SU-DHL-6 (cell line): ENCODE measurements around the gene VWA5A.

Experiments used
- H2AFZ ChIP-seq: fragments of 200-600 bp; sonication (generic); 2 replicates; pipeline ENCODE4 v1.6.1; 2014; ENCODE audit warnings: low read depth, mild to moderate bottlenecking, moderate library complexity, mixed read lengths, antibody characterized with exemption, low read length; ENCODE audit not compliant: severe bottlenecking
- H3F3A ChIP-seq: fragments of 200-600 bp; shearing (Covaris generic); 2 replicates; pipeline ENCODE4 v1.6.0; 2016; ENCODE audit warnings: antibody characterized with exemption, mild to moderate bottlenecking; ENCODE audit not compliant: insufficient read depth
- H3K27ac ChIP-seq: fragments of 200-600 bp; sonication (generic); 2 replicates; pipeline ENCODE4 v1.5.1; 2016; ENCODE audit warnings: low read depth, mild to moderate bottlenecking, low read length, moderate library complexity, mixed read lengths
- H3K27me3 ChIP-seq: fragments of 200-600 bp; sonication (generic), shearing (Covaris generic); 2 replicates; pipeline ENCODE4 v1.6.0; 2014; ENCODE audit warnings: mild to moderate bottlenecking, low read length
- H3K36me3 ChIP-seq: fragments of 200-600 bp; sonication (generic); 2 replicates; pipeline ENCODE4 v1.6.1; 2014; ENCODE audit warnings: mild to moderate bottlenecking, low read length, mixed read lengths
- H3K4me2 ChIP-seq: fragments of 300-600, 200-600 bp; shearing (Covaris generic), sonication (generic); 2 replicates; pipeline ENCODE4 v1.6.0; 2014; ENCODE audit warnings: low read length, low read depth, mild to moderate bottlenecking; ENCODE audit not compliant: poor library complexity, severe bottlenecking
- H3K4me3 ChIP-seq: fragments of 200-600 bp; sonication (generic); 2 replicates; pipeline ENCODE4 v1.5.1; 2014; ENCODE audit warnings: antibody characterized with exemption, low read length, mild to moderate bottlenecking, mixed read lengths; ENCODE audit not compliant: insufficient read depth, poor library complexity, severe bottlenecking
- H3K79me2 ChIP-seq: fragments of 200-600 bp; sonication (generic); 2 replicates; pipeline ENCODE4 v1.6.1; 2014; ENCODE audit warnings: mild to moderate bottlenecking, low read length, moderate library complexity; ENCODE audit not compliant: insufficient read depth
- H3K9ac ChIP-seq: fragments of 200-600 bp; sonication (generic); 2 replicates; pipeline ENCODE4 v1.7.0; 2014; ENCODE audit warnings: mild to moderate bottlenecking, low read length
- H3K9me2 ChIP-seq: fragments of 200-600 bp; sonication (generic); replicated peaks from 2 replicates; pipeline ENCODE4 v1.6.1; 2014; ENCODE audit warnings: low read length; ENCODE audit not compliant: insufficient read depth
- H3K9me3 ChIP-seq: fragments of 200-600 bp; sonication (generic); 2 replicates; pipeline ENCODE4 v1.6.1; 2014; ENCODE audit warnings: low read length, mixed read lengths; ENCODE audit not compliant: insufficient read depth
- H4K20me1 ChIP-seq: fragments of 200-600 bp; sonication (generic); 2 replicates; pipeline ENCODE4 v1.6.1; 2014; ENCODE audit warnings: low read depth, mild to moderate bottlenecking, antibody characterized with exemption, low read length, moderate library complexity, mixed read lengths
- CTCF ChIP-seq: fragments of 200-600 bp; sonication (generic); IDR thresholded peaks from one replicate; pipeline ENCODE4 v1.5.1; 2017; ENCODE audit warnings: antibody characterized with exemption, mild to moderate bottlenecking, low read length, moderate library complexity; ENCODE audit not compliant: insufficient read depth, poor library complexity, severe bottlenecking
- EZH2phosphoT487 ChIP-seq: fragments of 200-600 bp; sonication (generic), shearing (Covaris generic); conservative IDR thresholded peaks from 2 replicates; pipeline ENCODE4 v1.6.1; 2018; ENCODE audit warnings: mild to moderate bottlenecking, antibody characterized with exemption, low read length, moderate library complexity, mixed read lengths

VWA5A gene

GRCh38 chr11:124070915-124071622 lies 44.2 kb upstream of the VWA5A start:
- Histone ChIP-seq H3K79me2 (no peaks in the 10 kb centered on the region), H4K20me1 (no peaks in the 10 kb centered on the region), H3K27ac (no peak overlapping the region), H3K4me2 (peak overlapping the region; percentile 38), H3F3A (no peaks in the 10 kb centered on the region), H3K27me3 (no peaks in the 10 kb centered on the region), H2AFZ (no peak overlapping the region), H3K9me2 (no peaks in the 10 kb centered on the region), H3K9ac (no peak overlapping the region), H3K9me3 (no peaks in the 10 kb centered on the region), H3K4me3 (no peak overlapping the region), H3K36me3 (no peaks in the 10 kb centered on the region)
- TF ChIP-seq EZH2phosphoT487: no peak
- peak; percentile 64 for TF ChIP-seq CTCF

- Histone ChIP-seq H3K9ac (no peak overlapping the region), H3K79me2 (no peaks in the 10 kb centered on the region), H3K27me3 (no peaks in the 10 kb centered on the region), H3K36me3 (no peaks in the 10 kb centered on the region), H2AFZ (no peak overlapping the region), H3K27ac (no peak overlapping the region), H4K20me1 (no peaks in the 10 kb centered on the region), H3K4me3 (no peak overlapping the region), H3K4me2 (no peak overlapping the region), H3K9me3 (no peaks in the 10 kb centered on the region), H3K9me2 (no peaks in the 10 kb centered on the region), H3F3A (no peaks in the 10 kb centered on the region)
- TF ChIP-seq EZH2phosphoT487 (no peak), CTCF (no peak)
Observed at GRCh38 chr11:124071623-124071948, 43.7 kb upstream of the VWA5A start.

- Histone ChIP-seq H3K27me3 (no peaks in the 10 kb centered on the region), H4K20me1 (no peaks in the 10 kb centered on the region), H2AFZ (no peak overlapping the region), H3F3A (no peaks in the 10 kb centered on the region), H3K27ac (no peak overlapping the region), H3K4me3 (no peak overlapping the region), H3K9me3 (no peaks in the 10 kb centered on the region), H3K9me2 (no peaks in the 10 kb centered on the region), H3K36me3 (no peaks in the 10 kb centered on the region), H3K4me2 (no peak overlapping the region), H3K9ac (no peak overlapping the region), H3K79me2 (no peaks in the 10 kb centered on the region)
- TF ChIP-seq EZH2phosphoT487: no peak
- TF ChIP-seq CTCF: no peak
Observed at GRCh38 chr11:124072147-124072546, 43.1 kb upstream of the VWA5A start.
